VCaP (cell line): ENCODE results near the gene HSH2D.

Experiments
- H3K27ac ChIP-seq: fragments of 450-650 bp; 2 replicates; pipeline ENCODE4 v1.5.1; 2017
- TF ChIP-seq, protein P1 (sequence below): fragments of 450-650 bp; conservative IDR thresholded peaks from 2 replicates; pipeline ENCODE4 v1.5.1; 2017; ENCODE audit warnings: mild to moderate bottlenecking, moderate library complexity

Gene HSH2D

DNA sequence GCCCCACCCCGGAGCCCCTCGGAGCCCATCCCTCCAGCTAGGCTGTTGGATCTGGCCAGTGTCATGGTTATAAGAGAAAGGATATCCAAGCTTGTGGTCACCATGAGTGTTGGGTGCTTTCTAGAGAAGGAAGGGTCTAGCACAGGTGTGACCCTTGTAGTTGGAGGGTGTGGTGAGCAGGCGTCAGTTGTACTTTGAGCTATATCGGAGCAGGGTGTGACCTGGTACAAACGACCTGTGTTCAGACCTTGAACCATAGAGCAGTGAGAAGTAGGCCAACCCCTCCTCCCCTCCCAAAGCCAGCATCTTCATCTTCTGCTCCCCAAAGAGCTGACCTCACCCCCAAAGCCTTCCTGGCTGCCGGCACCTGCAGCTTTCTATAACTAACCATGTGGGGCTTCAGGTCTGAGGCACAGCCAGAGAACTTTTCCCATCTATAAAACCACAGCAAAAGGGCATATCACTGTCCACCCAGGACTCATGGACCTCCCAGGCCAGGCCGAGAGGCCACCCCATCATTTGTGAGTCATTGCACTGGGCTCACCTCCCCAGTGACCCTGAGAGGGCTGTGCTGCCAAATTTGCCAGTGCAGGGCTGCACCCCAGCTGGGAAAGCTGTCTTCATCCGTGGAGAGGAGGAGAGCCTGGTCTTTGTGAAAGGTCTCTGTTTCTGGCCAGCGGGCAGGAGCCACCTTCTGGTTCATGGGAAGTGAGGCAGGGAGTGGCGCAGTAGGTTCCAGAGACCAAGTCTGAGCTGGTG is 17.6 kb upstream of the HSH2D start:
- TF ChIP-seq, protein P1, sequence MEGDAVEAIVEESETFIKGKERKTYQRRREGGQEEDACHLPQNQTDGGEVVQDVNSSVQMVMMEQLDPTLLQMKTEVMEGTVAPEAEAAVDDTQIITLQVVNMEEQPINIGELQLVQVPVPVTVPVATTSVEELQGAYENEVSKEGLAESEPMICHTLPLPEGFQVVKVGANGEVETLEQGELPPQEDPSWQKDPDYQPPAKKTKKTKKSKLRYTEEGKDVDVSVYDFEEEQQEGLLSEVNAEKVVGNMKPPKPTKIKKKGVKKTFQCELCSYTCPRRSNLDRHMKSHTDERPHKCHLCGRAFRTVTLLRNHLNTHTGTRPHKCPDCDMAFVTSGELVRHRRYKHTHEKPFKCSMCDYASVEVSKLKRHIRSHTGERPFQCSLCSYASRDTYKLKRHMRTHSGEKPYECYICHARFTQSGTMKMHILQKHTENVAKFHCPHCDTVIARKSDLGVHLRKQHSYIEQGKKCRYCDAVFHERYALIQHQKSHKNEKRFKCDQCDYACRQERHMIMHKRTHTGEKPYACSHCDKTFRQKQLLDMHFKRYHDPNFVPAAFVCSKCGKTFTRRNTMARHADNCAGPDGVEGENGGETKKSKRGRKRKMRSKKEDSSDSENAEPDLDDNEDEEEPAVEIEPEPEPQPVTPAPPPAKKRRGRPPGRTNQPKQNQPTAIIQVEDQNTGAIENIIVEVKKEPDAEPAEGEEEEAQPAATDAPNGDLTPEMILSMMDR, result no peak
- H3K27ac ChIP-seq, result no peak overlapping the region

DNA sequence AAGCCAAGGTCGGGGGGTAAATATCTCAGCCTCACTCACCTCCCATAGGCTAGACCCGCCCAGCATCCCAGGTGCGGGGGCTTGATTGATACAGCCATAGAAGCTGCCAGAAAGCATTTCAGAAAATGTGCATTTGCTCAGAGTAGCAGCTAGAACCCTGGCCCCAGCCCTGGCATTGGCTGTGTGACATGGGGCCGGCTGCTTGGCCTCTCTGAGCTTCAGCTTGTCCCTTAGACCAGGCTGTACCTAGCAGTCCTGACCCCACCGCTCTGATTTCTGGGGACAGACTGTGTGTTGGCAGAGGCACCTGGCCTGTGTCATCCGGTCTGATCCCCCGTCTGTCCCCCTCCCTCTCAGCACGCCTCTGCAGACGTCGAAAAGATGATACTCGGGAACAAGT is 16.4 kb upstream of the HSH2D start:
- TF ChIP-seq, protein P1, result no peak
- H3K27ac ChIP-seq, result no peak overlapping the region

DNA sequence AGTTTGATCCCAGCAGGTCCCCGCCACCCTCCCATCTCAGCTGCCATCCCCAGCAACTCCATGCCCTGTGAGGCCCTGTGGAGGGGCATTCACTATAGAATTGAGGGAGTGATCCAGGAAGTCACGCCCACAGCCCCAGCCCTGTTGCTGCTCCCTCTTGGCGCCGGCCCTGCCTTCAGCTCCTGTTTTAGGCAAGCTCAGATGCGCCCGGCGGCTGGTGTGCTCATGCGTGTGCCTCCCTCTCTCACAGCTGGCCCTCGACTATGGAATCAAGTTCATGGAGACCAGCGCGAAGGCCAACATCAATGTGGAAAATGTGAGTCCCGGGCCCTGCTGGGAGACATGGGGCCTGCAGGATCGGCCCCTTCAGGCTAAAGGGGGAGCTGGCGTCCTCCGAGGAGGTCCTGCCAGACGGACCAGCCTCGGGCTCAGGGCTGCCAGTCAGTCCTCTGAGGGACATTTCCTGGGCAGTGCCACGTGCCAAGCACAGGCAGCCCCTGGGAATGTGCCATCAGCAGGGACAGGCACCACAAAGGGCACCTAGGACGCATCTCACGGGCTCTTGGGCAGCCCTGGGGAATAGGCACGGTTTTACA is 15.6 kb upstream of the HSH2D start:
- H3K27ac ChIP-seq, result no peak overlapping the region
- TF ChIP-seq, protein P1, result no peak

DNA sequence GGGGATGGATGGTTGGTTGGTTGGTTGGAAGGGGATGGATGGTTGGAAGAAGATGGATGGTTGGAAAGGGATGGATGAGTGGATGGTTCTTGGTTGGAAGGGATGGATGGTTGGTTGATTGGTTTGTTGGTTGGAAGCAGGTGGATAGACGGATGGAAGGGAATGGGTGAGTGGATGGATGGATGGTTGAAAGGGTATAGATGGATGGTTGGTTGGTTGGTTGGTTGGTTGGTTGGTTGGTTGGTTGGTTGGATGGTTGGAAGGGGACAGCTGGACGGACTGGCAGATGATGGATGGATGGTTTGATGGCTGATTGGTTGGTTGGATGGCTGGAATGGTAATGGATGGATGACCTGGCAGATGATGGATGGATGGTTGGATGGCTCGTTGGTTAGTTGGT is 11.8 kb upstream of the HSH2D start:
- TF ChIP-seq, protein P1, result no peak
- H3K27ac ChIP-seq, result no peak overlapping the region

DNA sequence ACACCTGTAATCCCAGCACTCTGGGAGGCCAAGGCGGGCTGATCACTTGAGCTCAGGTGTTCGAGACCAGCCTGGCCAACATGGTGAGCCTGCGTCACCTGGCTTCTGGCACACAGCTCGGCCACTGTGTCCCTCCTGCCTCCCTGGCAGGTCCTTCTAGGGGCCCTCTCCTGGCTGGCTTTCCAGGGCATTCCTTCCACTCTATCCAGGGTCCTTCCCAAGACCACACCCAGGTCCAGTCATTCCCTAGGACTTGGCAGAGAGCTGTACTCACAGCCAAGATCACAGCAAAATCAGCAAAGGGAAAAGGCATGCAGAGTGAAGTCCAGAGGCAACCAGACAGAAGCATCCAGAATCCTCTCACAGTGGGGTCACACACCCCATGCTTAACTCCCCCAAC is 9.7 kb upstream of the HSH2D start:
- TF ChIP-seq, protein P1, result no peak
- no peak overlapping the region for H3K27ac ChIP-seq

DNA sequence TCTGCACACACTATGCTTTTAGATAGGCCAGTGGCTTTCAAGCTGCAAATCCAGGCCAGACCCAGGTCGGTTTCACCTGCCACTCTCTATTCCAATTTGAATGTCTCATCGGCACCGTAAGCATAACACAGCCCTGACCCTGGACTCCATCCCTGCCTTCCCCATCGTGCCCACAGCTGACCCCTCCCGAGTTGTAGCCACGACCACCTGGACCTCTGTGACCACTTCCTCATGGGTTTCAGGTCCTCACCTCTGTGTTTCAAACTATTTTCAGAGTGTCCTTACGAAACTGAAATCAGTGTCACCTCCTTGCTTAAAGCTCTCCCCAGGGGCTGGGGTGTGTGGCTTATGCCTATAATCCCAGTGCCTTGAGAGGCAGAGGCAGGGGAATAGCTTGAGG is 9.0 kb upstream of the HSH2D start:
- no peak overlapping the region for H3K27ac ChIP-seq
- TF ChIP-seq, protein P1, result no peak

GRCh38 chr19:16135430-16136127 is 7.9 kb upstream of the HSH2D start:
- no peak overlapping the region for H3K27ac ChIP-seq
- TF ChIP-seq, protein P1, result no peak
